ENCODE measurements around the gene SELENOO.
A peak's percentile ranks its signal among the peaks of the same experiment; 100 is the strongest.

The SELENOO gene

GRCh38 chr22:50197856-50198623, 2.8 kb upstream of the SELENOO start:
- peaks cover 29% of the 10 kb centered on the region for H3K4me1 ChIP-seq (ENCODE audit: insufficient read depth, low read length)
- no peaks in the 10 kb centered on the region for H3K9me3 ChIP-seq (ENCODE audit: insufficient read depth, low read length, severe bottlenecking)
- TF ChIP-seq EZH2 (IDR thresholded peaks at IDR 0.05; ENCODE audit: borderline replicate concordance, low read depth, low read length, severe bottlenecking) (no peak), CTCF (IDR thresholded peaks at IDR 0.05; ENCODE audit: borderline replicate concordance, extremely low read depth, low read length, poor library complexity, severe bottlenecking) (no peak)
- no peak overlapping the region for H3K4me2 ChIP-seq (ENCODE audit: insufficient read depth, low read length)
- no peak overlapping the region for H2AFZ ChIP-seq (ENCODE audit: low read depth, low read length)
- peaks cover 58% of the 10 kb centered on the region for H3K36me3 ChIP-seq (ENCODE audit: insufficient read depth, low read length)
- peaks cover 60% of the 10 kb centered on the region for H4K20me1 ChIP-seq (ENCODE audit: insufficient read depth, low read length)
- no peak overlapping the region for H3K4me3 ChIP-seq (ENCODE audit: low read depth in 1 of 2, low read length in 2 of 2)
- no peak overlapping the region for H3K9ac ChIP-seq (ENCODE audit: low read depth, low read length)
- no peak overlapping the region for H3K27ac ChIP-seq (ENCODE audit: low read length)
- peaks cover 45% of the 10 kb centered on the region for H3K79me2 ChIP-seq (ENCODE audit: insufficient read depth, low read length)
- no peaks in the 10 kb centered on the region for H3K27me3 ChIP-seq (ENCODE audit: insufficient read depth, low read length, poor library complexity)
- DNase-seq = no peak
- no peak for ATAC-seq (ENCODE audit: insufficient read depth, low read depth)

GRCh38 chr22:50198624-50199017, 2.2 kb upstream of the SELENOO start:
- Histone ChIP-seq H3K27me3 (ENCODE audit: insufficient read depth, low read length, poor library complexity) (no peaks in the 10 kb centered on the region), H3K27ac (ENCODE audit: low read length) (no peak overlapping the region), H4K20me1 (ENCODE audit: insufficient read depth, low read length) (peaks cover 57% of the 10 kb centered on the region), H3K4me3 (ENCODE audit: low read depth in 1 of 2, low read length in 2 of 2) (no peak overlapping the region), H3K79me2 (ENCODE audit: insufficient read depth, low read length) (peaks cover 45% of the 10 kb centered on the region), H3K9ac (ENCODE audit: low read depth, low read length) (no peak overlapping the region), H3K9me3 (ENCODE audit: insufficient read depth, low read length, severe bottlenecking) (no peaks in the 10 kb centered on the region), H3K4me1 (ENCODE audit: insufficient read depth, low read length) (peaks cover 34% of the 10 kb centered on the region), H2AFZ (ENCODE audit: low read depth, low read length) (no peak overlapping the region), H3K4me2 (ENCODE audit: insufficient read depth, low read length) (no peak overlapping the region), H3K36me3 (ENCODE audit: insufficient read depth, low read length) (peaks cover 58% of the 10 kb centered on the region)
- ATAC-seq (ENCODE audit: insufficient read depth, low read depth) = no peak
- TF ChIP-seq EZH2 (IDR thresholded peaks at IDR 0.05; ENCODE audit: borderline replicate concordance, low read depth, low read length, severe bottlenecking) = no peak
- TF ChIP-seq CTCF (IDR thresholded peaks at IDR 0.05; ENCODE audit: borderline replicate concordance, extremely low read depth, low read length, poor library complexity, severe bottlenecking) = no peak
- DNase-seq = no peak

- DNase-seq = no peak
- H3K9me3 ChIP-seq (ENCODE audit: insufficient read depth, low read length, severe bottlenecking) = no peaks in the 10 kb centered on the region
- H3K36me3 ChIP-seq (ENCODE audit: insufficient read depth, low read length) = peaks cover 56% of the 10 kb centered on the region
- H3K27me3 ChIP-seq (ENCODE audit: insufficient read depth, low read length, poor library complexity) = no peaks in the 10 kb centered on the region
- no peak for TF ChIP-seq CTCF (IDR thresholded peaks at IDR 0.05; ENCODE audit: borderline replicate concordance, extremely low read depth, low read length, poor library complexity, severe bottlenecking)
- no peak for TF ChIP-seq EZH2 (IDR thresholded peaks at IDR 0.05; ENCODE audit: borderline replicate concordance, low read depth, low read length, severe bottlenecking)
- no peak overlapping the region for H2AFZ ChIP-seq (ENCODE audit: low read depth, low read length)
- peaks cover 50% of the 10 kb centered on the region for H4K20me1 ChIP-seq (ENCODE audit: insufficient read depth, low read length)
- peak overlapping the region in 1 of 2 experiments; percentile 71; a peak in 1 of 4 replicates for H3K4me3 ChIP-seq (ENCODE audit: low read depth in 1 of 2, low read length in 2 of 2)
- H3K9ac ChIP-seq (ENCODE audit: low read depth, low read length) = peak overlapping the region; percentile 90; the same call in 1 of the 2 replicates
- no peak for ATAC-seq (ENCODE audit: insufficient read depth, low read depth)
- H3K4me2 ChIP-seq (ENCODE audit: insufficient read depth, low read length) = peak overlapping the region; percentile 98
- peaks cover 34% of the 10 kb centered on the region for H3K4me1 ChIP-seq (ENCODE audit: insufficient read depth, low read length)
- H3K27ac ChIP-seq (ENCODE audit: low read length) = peak overlapping the region; percentile 68; the same call in 1 of the 2 replicates
- peaks cover 42% of the 10 kb centered on the region for H3K79me2 ChIP-seq (ENCODE audit: insufficient read depth, low read length)
Measured at GRCh38 chr22:50199251-50199721, 1.5 kb upstream of the SELENOO start.

Measured in DND-41 (cell line).